ENCODE measurements around the gene FARS2. TPM values are rescaled to one million over a fixed set of nuclear protein-coding genes. Genes with fewer than 3 reads are reported as not detected.

The FARS2 gene
- total RNA-seq, 1 experiment from 2014 or later, result 25.6 TPM

- DNase-seq (ENCODE audit: low read depth, low spot score), result no peak
- in situ Hi-C loops (cut with HindIII; ENCODE audit: low pct_unique_long_range_greater_than_20kb, low sequenced_read_pairs), result no loop called here
Observed at GRCh38 chr6:5706124-5707033, 445.1 kb downstream of the FARS2 start.

GRCh38 chr6:5707281-5708045 lies 446.1 kb downstream of the FARS2 start:
- in situ Hi-C loops (cut with HindIII; ENCODE audit: low pct_unique_long_range_greater_than_20kb, low sequenced_read_pairs), result no loop called here
- DNase-seq (ENCODE audit: low read depth, low spot score), result no peak

- DNase-seq (ENCODE audit: low read depth, low spot score), result no peak
- in situ Hi-C loops (cut with HindIII; ENCODE audit: low pct_unique_long_range_greater_than_20kb, low sequenced_read_pairs), result no loop called here
Observed at GRCh38 chr6:5710516-5710915, 449.2 kb downstream of the FARS2 start.

GRCh38 chr6:5710936-5711335 lies 449.6 kb downstream of the FARS2 start:
- in situ Hi-C loops (cut with HindIII; ENCODE audit: low pct_unique_long_range_greater_than_20kb, low sequenced_read_pairs), result no loop called here

GRCh38 chr6:5712349-5713215 lies 451.3 kb downstream of the FARS2 start:
- no peak for DNase-seq (ENCODE audit: low read depth, low spot score)
- in situ Hi-C loops (cut with HindIII; ENCODE audit: low pct_unique_long_range_greater_than_20kb, low sequenced_read_pairs), result no loop called here

More at GRCh38 chr6:5710936-5711335, 449.6 kb downstream of the FARS2 start:
- no peak for DNase-seq (ENCODE audit: low read depth, low spot score)

GRCh38 chr6:5713519-5713918 lies 452.2 kb downstream of the FARS2 start:
- DNase-seq (ENCODE audit: low read depth, low spot score), result no peak
- in situ Hi-C loops (cut with HindIII; ENCODE audit: low pct_unique_long_range_greater_than_20kb, low sequenced_read_pairs), result no loop called here

GRCh38 chr6:5718231-5718947 lies 457.1 kb downstream of the FARS2 start:
- no peak for DNase-seq (ENCODE audit: low read depth, low spot score)
- in situ Hi-C loops (cut with HindIII; ENCODE audit: low pct_unique_long_range_greater_than_20kb, low sequenced_read_pairs), result no loop called here

- DNase-seq (ENCODE audit: low read depth, low spot score), result no peak
- in situ Hi-C loops (cut with HindIII; ENCODE audit: low pct_unique_long_range_greater_than_20kb, low sequenced_read_pairs), result no loop called here
Observed at GRCh38 chr6:5723841-5724691, 462.8 kb downstream of the FARS2 start.

- in situ Hi-C loops (cut with HindIII; ENCODE audit: low pct_unique_long_range_greater_than_20kb, low sequenced_read_pairs), result no loop called here
- no peak for DNase-seq (ENCODE audit: low read depth, low spot score)
Observed at GRCh38 chr6:5724911-5725310, 463.6 kb downstream of the FARS2 start.

- in situ Hi-C loops (cut with HindIII; ENCODE audit: low pct_unique_long_range_greater_than_20kb, low sequenced_read_pairs), result no loop called here
Observed at GRCh38 chr6:5726976-5727718, 465.8 kb downstream of the FARS2 start.

GRCh38 chr6:5728351-5729079 lies 467.2 kb downstream of the FARS2 start:
- in situ Hi-C loops (cut with HindIII; ENCODE audit: low pct_unique_long_range_greater_than_20kb, low sequenced_read_pairs), result no loop called here
- DNase-seq (ENCODE audit: low read depth, low spot score), result no peak

More at GRCh38 chr6:5726976-5727718, 465.8 kb downstream of the FARS2 start:
- DNase-seq (ENCODE audit: low read depth, low spot score), result no peak

GRCh38 chr6:5729080-5729434 lies 467.7 kb downstream of the FARS2 start:
- DNase-seq (ENCODE audit: low read depth, low spot score), result no peak

GRCh38 chr6:5729813-5730517 lies 468.7 kb downstream of the FARS2 start:
- DNase-seq (ENCODE audit: low read depth, low spot score), result no peak
- in situ Hi-C loops (cut with HindIII; ENCODE audit: low pct_unique_long_range_greater_than_20kb, low sequenced_read_pairs), result no loop called here

More at GRCh38 chr6:5729080-5729434, 467.7 kb downstream of the FARS2 start:
- in situ Hi-C loops (cut with HindIII; ENCODE audit: low pct_unique_long_range_greater_than_20kb, low sequenced_read_pairs), result no loop called here

- in situ Hi-C loops (cut with HindIII; ENCODE audit: low pct_unique_long_range_greater_than_20kb, low sequenced_read_pairs), result no loop called here
- DNase-seq (ENCODE audit: low read depth, low spot score), result no peak
Observed at GRCh38 chr6:5730585-5731263, 469.4 kb downstream of the FARS2 start.
